Esophagus muscularis mucosa (tissue), 4 donors: ENCODE data around the gene PLCB2.

Experiments
- EP300 ChIP-seq: sonication (generic); formaldehyde crosslinking; IDR thresholded peaks from one replicate; pipeline ENCODE4 v1.6.1; 2017; ENCODE audit warnings: antibody characterized with exemption
- POLR2A ChIP-seq: fragments of 450-650 bp; IDR thresholded peaks from one replicate; pipeline ENCODE4 v1.6.1; 2017; ENCODE audit warnings: antibody characterized with exemption, moderate library complexity, mild to moderate bottlenecking, low read depth
- POLR2AphosphoS5 ChIP-seq, 2 donors: sonication (generic); formaldehyde crosslinking; IDR thresholded peaks; one replicate each; pipeline ENCODE4 v1.6.1; 2017; ENCODE audit warnings: antibody characterized with exemption in 2 of 2
- TF ChIP-seq, protein P1 (sequence below), 3 experiments: fragments of 200-600 bp in 2 of 3; fragments of 450-650 bp in 1 of 3; sonication (generic) in 2 of 3; IDR thresholded peaks; one replicate each; pipeline ENCODE4 v1.5.1; 2017 to 2019; ENCODE audit warnings: antibody characterized with exemption in 3 of 3, mild to moderate bottlenecking in 2 of 3, moderate library complexity in 1 of 3

DNA sequence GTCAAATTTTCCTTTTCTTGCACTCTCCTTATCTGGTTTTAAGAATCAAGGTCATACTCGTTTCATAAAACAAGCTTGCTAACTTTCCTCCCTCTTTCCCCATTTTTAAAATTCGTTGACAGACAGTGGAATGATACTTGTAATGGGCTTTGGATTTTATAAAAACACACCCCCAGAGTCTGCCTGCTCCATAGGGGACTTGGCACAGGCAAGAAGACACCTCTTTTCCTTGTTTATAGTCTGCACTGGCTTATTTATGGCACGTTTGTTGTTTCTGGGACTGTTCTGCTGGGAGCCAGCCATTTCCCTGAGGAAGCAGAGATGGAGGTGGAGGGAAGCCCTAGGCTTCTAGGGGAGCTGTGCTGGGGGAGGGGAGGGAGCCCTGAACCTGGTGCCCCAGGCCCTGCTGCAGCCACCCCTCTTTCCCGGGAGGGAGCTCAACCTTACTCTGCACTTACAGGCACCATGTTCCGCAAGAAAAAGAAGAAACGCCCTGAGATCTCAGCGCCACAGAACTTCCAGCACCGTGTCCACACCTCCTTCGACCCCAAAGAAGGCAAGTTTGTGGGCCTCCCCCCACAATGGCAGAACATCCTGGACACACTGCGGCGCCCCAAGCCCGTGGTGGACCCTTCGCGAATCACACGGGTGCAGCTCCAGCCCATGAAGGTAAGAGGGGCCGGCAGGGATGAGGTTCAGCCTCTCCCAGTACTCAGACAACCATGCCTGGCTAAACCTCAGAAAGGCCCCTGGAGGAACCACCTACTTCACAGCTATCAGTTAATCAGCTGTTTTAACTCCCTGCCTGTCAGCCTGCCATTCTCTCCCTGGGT, 43.2 kb downstream of the PLCB2 start:
- TF ChIP-seq, protein P1, sequence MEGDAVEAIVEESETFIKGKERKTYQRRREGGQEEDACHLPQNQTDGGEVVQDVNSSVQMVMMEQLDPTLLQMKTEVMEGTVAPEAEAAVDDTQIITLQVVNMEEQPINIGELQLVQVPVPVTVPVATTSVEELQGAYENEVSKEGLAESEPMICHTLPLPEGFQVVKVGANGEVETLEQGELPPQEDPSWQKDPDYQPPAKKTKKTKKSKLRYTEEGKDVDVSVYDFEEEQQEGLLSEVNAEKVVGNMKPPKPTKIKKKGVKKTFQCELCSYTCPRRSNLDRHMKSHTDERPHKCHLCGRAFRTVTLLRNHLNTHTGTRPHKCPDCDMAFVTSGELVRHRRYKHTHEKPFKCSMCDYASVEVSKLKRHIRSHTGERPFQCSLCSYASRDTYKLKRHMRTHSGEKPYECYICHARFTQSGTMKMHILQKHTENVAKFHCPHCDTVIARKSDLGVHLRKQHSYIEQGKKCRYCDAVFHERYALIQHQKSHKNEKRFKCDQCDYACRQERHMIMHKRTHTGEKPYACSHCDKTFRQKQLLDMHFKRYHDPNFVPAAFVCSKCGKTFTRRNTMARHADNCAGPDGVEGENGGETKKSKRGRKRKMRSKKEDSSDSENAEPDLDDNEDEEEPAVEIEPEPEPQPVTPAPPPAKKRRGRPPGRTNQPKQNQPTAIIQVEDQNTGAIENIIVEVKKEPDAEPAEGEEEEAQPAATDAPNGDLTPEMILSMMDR (IDR thresholded peaks at IDR 0.05): no peak
- no peak for TF ChIP-seq POLR2AphosphoS5 (IDR thresholded peaks at IDR 0.05)
- TF ChIP-seq POLR2A: no peak
- TF ChIP-seq EP300: no peak
